Psoas muscle (tissue), 8 donors: ENCODE results near the gene ZDHHC21. TPM values are rescaled to one million over a fixed set of nuclear protein-coding genes. Genes with fewer than 3 reads are reported as not detected.

Source experiments
- ATAC-seq, 4 donors: fragments of 200-7000 bp; cut with Tn5 transposase; one replicate each; pipeline ENCODE4 v1.9.1; 2020; ENCODE audit warnings: moderate library complexity in 3 of 4, mild to moderate bottlenecking in 2 of 4
- DNase-seq, 2 donors: peaks; one replicate each; pipeline ENCODE4 v3.0.0-alpha.2; 2020
- H3K27ac ChIP-seq: fragments of 200-600 bp; one replicate; pipeline ENCODE4 v1.8.0; 2022
- H3K27me3 ChIP-seq, 3 donors: fragments of 200-600 bp in 1 of 3; one replicate each; pipeline versions ENCODE4 v1.6.1 to v1.8.0; 2013 to 2022; ENCODE audit warnings: low read length in 2 of 3, mild to moderate bottlenecking in 2 of 3, moderate library complexity in 1 of 3; ENCODE audit not compliant: insufficient read depth in 3 of 3
- H3K36me3 ChIP-seq, 2 donors: fragments of 200-600 bp in 1 of 2; one replicate each; pipeline versions ENCODE4 v1.6.1 to v1.8.0; 2013 to 2022; ENCODE audit warnings: low read depth in 1 of 2, mild to moderate bottlenecking in 1 of 2, moderate library complexity in 1 of 2; ENCODE audit not compliant: insufficient read depth in 1 of 2
- H3K4me1 ChIP-seq: fragments of 200-600 bp; one replicate; pipeline ENCODE4 v1.8.0; 2022
- H3K4me3 ChIP-seq: fragments of 200-600 bp; one replicate; pipeline ENCODE4 v1.8.0; 2022; ENCODE audit warnings: mild to moderate bottlenecking
- H3K9me3 ChIP-seq: fragments of 200-600 bp; one replicate; pipeline ENCODE4 v1.8.0; 2022
- CTCF ChIP-seq: fragments of 200-600 bp; IDR thresholded peaks from one replicate; pipeline ENCODE4 v1.8.0; 2022; ENCODE audit warnings: antibody characterized with exemption
- whole genome bisulfite sequencing, 3 donors: extraction: QIAGEN DNeasy Blood & Tissue Kit; methylation state at CpG; one replicate each; pipeline versions ENCODE4 v1.1.6 to v1.1.7; 2013; 5-methylcytosine and 5-hydroxymethylcytosine counted together
- intact Hi-C, 2 donors: fragments of 100-400 bp; cut with DNase I; formaldehyde crosslinking; loops; one replicate each; pipeline versions ENCODE4 v1.11.0 to v1.14.2; 2022
- polyA plus RNA-seq, 3 donors: library from polyadenylated mRNA; stranded (reverse); fragments of 200-250 nt; gene quantifications; one replicate each; pipeline ENCODE4 v1.2.3, GENCODE V29; 2013
- total RNA-seq, 4 donors: library from RNA; stranded (reverse); fragmentation: NEBNext Ultra II Directional in 2 of 4; extraction: Animal tissue kit (Norgen Biotek cat#: 25700) in 2 of 4; gene quantifications; one replicate each; pipeline versions ENCODE4 v1.2.1 to v1.2.4, GENCODE V29; 2021 to 2023
- donor health status: healthy with polysubstance abuse.
- donor health status: DM: no; HTN: no; CAD: no; lungs with moderate emphysema.
- donor health status: Bipolar disorder and iron deficiency.
- donor health status: healthy.
- donor health status: DM: yes; HTN: yes; CAD: no.
- donor health status: DM: no; HTN: no; CAD: no.
- donor health status: DM: no; HTN: no; CAD: no.
- donor health status: DM: yes; HTN: yes; CAD: no.

The ZDHHC21 gene
- total and polyA plus RNA-seq, 7 donors, result 2.2 to 9.9 (median 5.4) TPM

GRCh38 chr9:14591411-14591810, 101.8 kb downstream of the ZDHHC21 start:
- ATAC-seq (no peak), DNase-seq (no peak)
- intact Hi-C loops, result no loop called here
- WGBS, 3 donors, result 96 to 97% (median 97%) methylated on average over 3 of the region's 3 CpGs
- TF ChIP-seq CTCF, result no peak
- Histone ChIP-seq H3K4me1 (no peaks in the 10 kb centered on the region), H3K27ac (no peak overlapping the region), H3K4me3 (no peak overlapping the region), H3K27me3 (no peaks in the 10 kb centered on the region), H3K9me3 (peaks cover 4% of the 10 kb centered on the region), H3K36me3 (peaks cover 0 to 12% of the 10 kb centered on the region in 2 donors)

- Histone ChIP-seq H3K27me3 (no peaks in the 10 kb centered on the region), H3K9me3 (no peaks in the 10 kb centered on the region), H3K27ac (no peak overlapping the region), H3K4me3 (no peak overlapping the region), H3K4me1 (no peaks in the 10 kb centered on the region), H3K36me3 (peaks cover 0 to 5% of the 10 kb centered on the region in 2 donors)
- ATAC-seq, result no peak
- no peak for TF ChIP-seq CTCF
- DNase-seq, result no peak
- WGBS, 3 donors, result 75 to 94% (median 86%) methylated on average over 8 of the region's 8 CpGs
- intact Hi-C loops, result no loop called here
Observed at GRCh38 chr9:14585730-14586473, 107.3 kb downstream of the ZDHHC21 start.

DNA sequence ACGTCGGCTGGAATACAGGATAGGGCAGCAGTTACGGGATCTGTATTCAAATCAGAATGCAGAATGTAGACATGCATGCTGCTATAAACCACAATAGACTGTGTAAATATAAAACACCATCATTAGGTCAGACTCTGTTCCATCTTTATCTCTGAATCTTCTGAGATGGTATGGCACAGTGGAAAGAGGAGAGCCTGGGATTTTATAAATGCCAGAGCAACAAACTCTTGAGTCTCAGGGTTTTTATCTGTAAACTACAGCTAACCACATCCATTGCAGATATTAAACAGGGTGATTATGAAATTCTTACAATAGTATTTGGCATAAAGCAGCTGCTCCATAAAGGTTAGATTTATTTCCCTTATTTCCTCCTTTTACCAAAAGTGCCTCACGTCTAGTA, 108.7 kb downstream of the ZDHHC21 start:
- DNase-seq (no peak), ATAC-seq (no peak)
- Histone ChIP-seq H3K27me3 (no peaks in the 10 kb centered on the region), H3K4me1 (no peaks in the 10 kb centered on the region), H3K36me3 (peaks cover 0 to 5% of the 10 kb centered on the region in 2 donors), H3K4me3 (no peak overlapping the region), H3K27ac (no peak overlapping the region), H3K9me3 (no peaks in the 10 kb centered on the region)
- 76 to 84% (median 83%) methylated on average over 4 of the region's 4 CpGs for WGBS, 3 donors
- no peak for TF ChIP-seq CTCF
- intact Hi-C loops, result no loop called here

DNA sequence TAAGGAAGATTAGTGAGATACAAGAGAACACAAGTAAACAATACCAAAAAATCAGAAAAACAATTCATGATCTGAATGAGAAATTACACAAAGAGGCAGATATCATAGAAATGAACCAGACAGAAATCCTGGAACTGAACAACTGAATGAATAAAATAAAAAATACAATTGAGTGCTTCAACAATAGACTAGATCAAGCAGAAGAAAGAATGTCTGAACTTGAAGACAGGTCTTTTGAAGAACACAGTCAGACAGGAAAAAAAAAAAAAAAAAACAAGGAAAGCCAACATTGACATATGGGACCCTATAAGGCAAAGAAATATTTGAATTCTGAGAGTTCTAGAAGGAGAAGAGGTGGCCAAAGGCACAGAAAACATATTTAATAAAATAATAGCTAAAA, 115.2 kb downstream of the ZDHHC21 start:
- ATAC-seq, result no peak
- intact Hi-C loops, result no loop called here
- Histone ChIP-seq H3K4me3 (no peak overlapping the region), H3K9me3 (no peaks in the 10 kb centered on the region), H3K36me3 (no peaks in the 10 kb centered on the region), H3K4me1 (no peaks in the 10 kb centered on the region), H3K27ac (no peak overlapping the region), H3K27me3 (no peaks in the 10 kb centered on the region)
- TF ChIP-seq CTCF, result no peak
- DNase-seq, result no peak

- no peak for DNase-seq
- Histone ChIP-seq H3K27ac (no peak overlapping the region), H3K4me3 (no peak overlapping the region), H3K4me1 (no peaks in the 10 kb centered on the region), H3K36me3 (no peaks in the 10 kb centered on the region), H3K9me3 (no peaks in the 10 kb centered on the region), H3K27me3 (no peaks in the 10 kb centered on the region)
- WGBS, 3 donors, result 34 to 46% (median 45%) methylated on average over 1 of the region's 1 CpG
- no peak for TF ChIP-seq CTCF
- intact Hi-C loops, result no loop called here
- ATAC-seq, result no peak
Observed at GRCh38 chr9:14574173-14574572, 119.1 kb downstream of the ZDHHC21 start.
